H7 (cell line): Measurements from ENCODE around the gene MUC5AC. TPM values are rescaled to one million over a fixed set of nuclear protein-coding genes. Genes with fewer than 3 reads are reported as not detected.
"Not testable (repeated sequence)": the region's sequence is repeated elsewhere in the genome, so short reads cannot be mapped to it uniquely, and the experiment has no call there.

Experiments used
- DNase-seq: peaks from one replicate; pipeline ENCODE4 v3.0.0; 2012
- H3K27me3 ChIP-seq: 2 replicates; pipeline ENCODE4 v1.6.0; 2011; ENCODE audit warnings: mild to moderate bottlenecking, low read length; ENCODE audit not compliant: control insufficient read depth, insufficient read depth
- H3K36me3 ChIP-seq: replicated peaks from 2 replicates; pipeline ENCODE4 v1.5.1; 2011; ENCODE audit warnings: low read length; ENCODE audit not compliant: control insufficient read depth, insufficient read depth
- H3K4me3 ChIP-seq: 2 replicates; pipeline ENCODE4 v1.5.1; 2011; ENCODE audit warnings: low read depth, mild to moderate bottlenecking, control low read depth, low read length, moderate library complexity; ENCODE audit not compliant: insufficient read depth
- total RNA-seq: library from RNA; depleted of rRNA; stranded (reverse); fragments of >200 nt; shearing (Covaris generic); gene quantifications from 2 replicates; pipeline ENCODE4 v1.2.3, GENCODE V29; 2014

The MUC5AC gene
- total RNA-seq, 1 experiment from 2014 or later = not detected

- Histone ChIP-seq H3K4me3 (no peak overlapping the region), H3K36me3 (no peaks in the 10 kb centered on the region), H3K27me3 (no peaks in the 10 kb centered on the region)
- DNase-seq = peak; percentile 73
Observed at GRCh38 chr11:1234054-1234720, 76.4 kb downstream of the MUC5AC start.

- H3K36me3 ChIP-seq = no peaks in the 10 kb centered on the region
- DNase-seq = peak; percentile 72
- H3K4me3 ChIP-seq = no peak overlapping the region
- no peaks in the 10 kb centered on the region for H3K27me3 ChIP-seq
Observed at GRCh38 chr11:1234771-1235305, 77.1 kb downstream of the MUC5AC start.

- no peaks in the 10 kb centered on the region for H3K36me3 ChIP-seq
- no peak overlapping the region for H3K4me3 ChIP-seq
- peak; percentile 70 for DNase-seq
- H3K27me3 ChIP-seq = no peaks in the 10 kb centered on the region
Observed at GRCh38 chr11:1235306-1235900, 77.7 kb downstream of the MUC5AC start.

GRCh38 chr11:1235901-1236315 lies 78.2 kb downstream of the MUC5AC start:
- no peak overlapping the region for H3K4me3 ChIP-seq
- no peaks in the 10 kb centered on the region for H3K36me3 ChIP-seq
- DNase-seq = no peak
- H3K27me3 ChIP-seq = no peaks in the 10 kb centered on the region

- Histone ChIP-seq H3K36me3 (no peaks in the 10 kb centered on the region), H3K27me3 (no peaks in the 10 kb centered on the region), H3K4me3 (no peak overlapping the region)
- peak; percentile 68 for DNase-seq
Observed at GRCh38 chr11:1236316-1237127, 78.8 kb downstream of the MUC5AC start.

GRCh38 chr11:1237128-1237580 lies 79.4 kb downstream of the MUC5AC start:
- peak; percentile 64 for DNase-seq
- Histone ChIP-seq H3K36me3 (no peaks in the 10 kb centered on the region), H3K4me3 (no peak overlapping the region)

GRCh38 chr11:1237851-1238250 lies 80.1 kb downstream of the MUC5AC start:
- Histone ChIP-seq H3K4me3 (no peak overlapping the region), H3K36me3 (no peaks in the 10 kb centered on the region), H3K27me3 (no peaks in the 10 kb centered on the region)
- DNase-seq = peak; percentile 62

More at GRCh38 chr11:1237128-1237580, 79.4 kb downstream of the MUC5AC start:
- H3K27me3 ChIP-seq = no peaks in the 10 kb centered on the region

GRCh38 chr11:1238767-1239595 lies 81.2 kb downstream of the MUC5AC start:
- Histone ChIP-seq H3K27me3 (no peaks in the 10 kb centered on the region), H3K36me3 (no peaks in the 10 kb centered on the region), H3K4me3 (no peak overlapping the region)
- DNase-seq = peak; percentile 97

- DNase-seq = no peak
- H3K36me3 ChIP-seq = no peaks in the 10 kb centered on the region
- no peak overlapping the region for H3K4me3 ChIP-seq
- H3K27me3 ChIP-seq = no peaks in the 10 kb centered on the region
Observed at GRCh38 chr11:1239596-1240205, 81.9 kb downstream of the MUC5AC start.

- H3K4me3 ChIP-seq = no peak overlapping the region
- no peaks in the 10 kb centered on the region for H3K27me3 ChIP-seq
- no peak for DNase-seq
- H3K36me3 ChIP-seq = no peaks in the 10 kb centered on the region
Observed at GRCh38 chr11:1240771-1241170, 83.0 kb downstream of the MUC5AC start.

- Histone ChIP-seq H3K4me3 (no peak overlapping the region), H3K36me3 (no peaks in the 10 kb centered on the region), H3K27me3 (no peaks in the 10 kb centered on the region)
- DNase-seq = no peak
Observed at GRCh38 chr11:1241706-1242105, 84.0 kb downstream of the MUC5AC start.

- DNase-seq = no peak
- H3K36me3 ChIP-seq = no peaks in the 10 kb centered on the region
- H3K27me3 ChIP-seq = no peaks in the 10 kb centered on the region
- H3K4me3 ChIP-seq = no peak overlapping the region
Observed at GRCh38 chr11:1242289-1242688, 84.5 kb downstream of the MUC5AC start.

GRCh38 chr11:1242751-1243150 lies 85.0 kb downstream of the MUC5AC start:
- DNase-seq, H3K36me3 ChIP-seq, H3K27me3 ChIP-seq, H3K4me3 ChIP-seq: not testable (repeated sequence)

- not testable (repeated sequence) for H3K4me3 ChIP-seq, H3K36me3 ChIP-seq, DNase-seq, H3K27me3 ChIP-seq
Observed at GRCh38 chr11:1243521-1243920, 85.8 kb downstream of the MUC5AC start.
